Endodermal cell (in vitro differentiated cells): ENCODE data around the gene IFNLR1. TPM values are rescaled to one million over a fixed set of nuclear protein-coding genes. Genes with fewer than 3 reads are reported as not detected.

Experiments
- DNase-seq: peaks from one replicate; pipeline ENCODE4 v3.0.0-alpha.2; 2017
- H3K27ac ChIP-seq: 2 replicates; pipeline ENCODE4 v1.5.1; 2013; ENCODE audit warnings: mild to moderate bottlenecking, low read depth, low read length, moderate library complexity
- H3K27me3 ChIP-seq: 2 replicates; pipeline ENCODE4 v1.6.1; 2013; ENCODE audit warnings: mild to moderate bottlenecking, low read length, moderate library complexity; ENCODE audit not compliant: insufficient read depth, control insufficient read depth, poor library complexity, severe bottlenecking
- H3K36me3 ChIP-seq: 2 replicates; pipeline ENCODE4 v1.7.0; 2013; ENCODE audit warnings: mild to moderate bottlenecking, low read length, moderate library complexity; ENCODE audit not compliant: control insufficient read depth, insufficient read depth
- H3K4me1 ChIP-seq: one replicate; pipeline ENCODE4 v1.7.0; 2013; ENCODE audit warnings: low read length; ENCODE audit not compliant: control insufficient read depth, insufficient read depth
- H3K4me3 ChIP-seq: 2 replicates; pipeline ENCODE4 v1.5.1; 2013; ENCODE audit warnings: mild to moderate bottlenecking, low read length, moderate library complexity
- H3K9ac ChIP-seq: 2 replicates; pipeline ENCODE4 v1.6.1; 2013; ENCODE audit warnings: mild to moderate bottlenecking, low read length, moderate library complexity; ENCODE audit not compliant: poor library complexity, severe bottlenecking; ENCODE audit errors: extremely low read depth
- H3K9me3 ChIP-seq: 2 replicates; pipeline ENCODE4 v1.6.1; 2013; ENCODE audit warnings: mild to moderate bottlenecking, low read length, moderate library complexity; ENCODE audit not compliant: control insufficient read depth
- H3K27ac Mint-ChIP-seq: 2 replicates; pipeline ENCODE4 v1.8.0; 2020; ENCODE audit warnings: mixed read lengths
- H3K27me3 Mint-ChIP-seq: 2 replicates; pipeline ENCODE4 v1.8.0; 2021; ENCODE audit warnings: mild to moderate bottlenecking, mixed read lengths; ENCODE audit not compliant: insufficient read depth
- H3K36me3 Mint-ChIP-seq: 2 replicates; pipeline ENCODE4 v1.8.0; 2020; ENCODE audit warnings: low read depth, mixed read lengths
- H3K4me1 Mint-ChIP-seq: 2 replicates; pipeline ENCODE4 v1.8.0; 2020; ENCODE audit warnings: mixed read lengths
- H3K4me3 Mint-ChIP-seq: 2 replicates; pipeline ENCODE4 v1.8.0; 2020; ENCODE audit warnings: mild to moderate bottlenecking, moderate library complexity, mixed read lengths
- H3K9me3 Mint-ChIP-seq: 2 replicates; pipeline ENCODE4 v1.8.0; 2020; ENCODE audit warnings: mild to moderate bottlenecking, mixed read lengths
- WGBS, 2 experiments: methylation state at CpG; one replicate each; pipeline versions ENCODE4 v1.1.5 to v1.1.7; 2013; ENCODE audit warnings: missing lambda C conversion rate in 2 of 2, mixed read lengths in 1 of 2; ENCODE audit not compliant: insufficient coverage in 1 of 2, insufficient read length in 1 of 2; 5-methylcytosine and 5-hydroxymethylcytosine counted together
- total RNA-seq, 2 donors: library from RNA; stranded (reverse); fragmentation: NEBNext Ultra II Directional in 1 of 2; extraction: Animal tissue kit (Norgen Biotek cat#: 25700) in 1 of 2; gene quantifications; 2 replicates in 1 of 2; 3 replicates in 1 of 2; pipeline ENCODE4 v1.2.1, GENCODE V29; 2021
- TF ChIP-seq, protein P1 (sequence below): fragments of 200-600 bp; sonication (generic); conservative IDR thresholded peaks from 2 replicates; pipeline ENCODE4 v1.5.0; 2021; ENCODE audit warnings: antibody characterized with exemption, mild to moderate bottlenecking

The IFNLR1 gene
- total RNA-seq, 2 donors from 2014 or later = 12.1 to 13.0 TPM

DNA sequence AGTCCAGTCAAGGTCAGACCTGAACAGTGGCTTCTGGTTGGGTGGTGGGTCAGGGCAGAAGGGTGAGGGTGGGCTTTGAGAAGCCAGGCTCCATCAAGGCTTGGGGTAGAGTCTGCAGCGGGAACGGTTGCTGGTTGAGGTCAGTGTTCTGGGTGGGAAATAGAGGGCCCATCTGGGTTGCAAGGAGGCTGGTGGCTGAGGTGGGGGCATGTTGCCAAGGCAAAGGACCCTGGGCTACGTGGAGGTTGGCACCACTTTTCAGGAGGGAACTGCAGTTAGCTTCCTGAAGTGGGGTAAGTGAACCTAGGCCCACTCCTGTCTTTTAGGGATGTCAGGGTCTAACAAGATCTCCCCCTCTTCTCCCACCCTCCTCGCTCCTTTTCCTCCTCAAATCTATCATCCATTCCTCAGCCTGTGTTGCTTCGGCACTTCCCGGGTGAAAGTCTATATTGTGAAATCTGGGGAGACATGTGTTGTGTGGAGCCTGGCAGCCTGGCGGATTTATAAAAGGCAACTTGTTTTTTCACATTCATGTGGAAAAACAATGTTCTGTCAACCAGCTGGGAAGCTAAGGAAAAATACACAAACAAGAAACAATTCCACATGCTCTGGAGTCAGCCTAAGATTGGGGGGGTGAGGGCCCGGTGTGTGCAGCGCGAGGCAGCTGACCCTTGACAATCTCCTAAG, 45.6 kb downstream of the IFNLR1 start:
- no peaks in the 10 kb centered on the region for H3K9me3 ChIP-seq
- no peak overlapping the region for H3K4me3 Mint-ChIP-seq
- H3K9me3 Mint-ChIP-seq = no peaks in the 10 kb centered on the region
- no peak overlapping the region for H3K4me3 ChIP-seq
- peaks cover 1% of the 10 kb centered on the region for H3K27me3 Mint-ChIP-seq
- H3K36me3 ChIP-seq = no peaks in the 10 kb centered on the region
- WGBS, 2 experiments = 91 to 94% methylated on average over 3 to 10 of the region's 10 CpGs
- H3K27ac Mint-ChIP-seq = peak overlapping the region; percentile 17
- no peaks in the 10 kb centered on the region for H3K36me3 Mint-ChIP-seq
- H3K27me3 ChIP-seq = no peaks in the 10 kb centered on the region
- H3K4me1 Mint-ChIP-seq = peaks cover 17% of the 10 kb centered on the region
- no peak for DNase-seq
- peaks cover 4% of the 10 kb centered on the region for H3K4me1 ChIP-seq
- no peak overlapping the region for H3K9ac ChIP-seq
- H3K27ac ChIP-seq = no peak overlapping the region
- TF ChIP-seq, protein P1, sequence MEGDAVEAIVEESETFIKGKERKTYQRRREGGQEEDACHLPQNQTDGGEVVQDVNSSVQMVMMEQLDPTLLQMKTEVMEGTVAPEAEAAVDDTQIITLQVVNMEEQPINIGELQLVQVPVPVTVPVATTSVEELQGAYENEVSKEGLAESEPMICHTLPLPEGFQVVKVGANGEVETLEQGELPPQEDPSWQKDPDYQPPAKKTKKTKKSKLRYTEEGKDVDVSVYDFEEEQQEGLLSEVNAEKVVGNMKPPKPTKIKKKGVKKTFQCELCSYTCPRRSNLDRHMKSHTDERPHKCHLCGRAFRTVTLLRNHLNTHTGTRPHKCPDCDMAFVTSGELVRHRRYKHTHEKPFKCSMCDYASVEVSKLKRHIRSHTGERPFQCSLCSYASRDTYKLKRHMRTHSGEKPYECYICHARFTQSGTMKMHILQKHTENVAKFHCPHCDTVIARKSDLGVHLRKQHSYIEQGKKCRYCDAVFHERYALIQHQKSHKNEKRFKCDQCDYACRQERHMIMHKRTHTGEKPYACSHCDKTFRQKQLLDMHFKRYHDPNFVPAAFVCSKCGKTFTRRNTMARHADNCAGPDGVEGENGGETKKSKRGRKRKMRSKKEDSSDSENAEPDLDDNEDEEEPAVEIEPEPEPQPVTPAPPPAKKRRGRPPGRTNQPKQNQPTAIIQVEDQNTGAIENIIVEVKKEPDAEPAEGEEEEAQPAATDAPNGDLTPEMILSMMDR = no peak

DNA sequence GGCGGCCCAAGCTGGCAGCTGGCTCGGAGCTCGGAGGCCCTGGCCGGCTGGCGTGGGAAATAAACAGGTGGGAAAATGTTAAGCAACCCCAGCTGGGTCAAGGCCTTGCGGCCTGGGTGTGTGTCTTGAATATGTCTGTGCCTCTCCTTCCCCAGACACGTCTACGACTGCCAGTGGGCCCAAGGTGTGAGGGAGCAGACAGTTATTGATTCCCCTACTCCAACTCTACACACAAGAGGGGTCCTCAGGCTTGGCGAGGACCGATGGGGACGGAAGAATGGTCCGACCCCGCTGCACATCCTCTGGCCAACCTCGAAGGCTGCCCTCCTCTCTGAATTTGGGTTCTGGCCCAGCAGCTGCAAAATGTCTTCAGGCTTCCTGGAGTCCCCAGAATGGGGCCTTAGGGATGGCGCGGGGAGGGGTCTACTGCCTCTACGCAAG, 46.3 kb downstream of the IFNLR1 start:
- peaks cover 1% of the 10 kb centered on the region for H3K27me3 Mint-ChIP-seq
- H3K36me3 Mint-ChIP-seq = no peaks in the 10 kb centered on the region
- H3K9me3 Mint-ChIP-seq = no peaks in the 10 kb centered on the region
- H3K27ac Mint-ChIP-seq = no peak overlapping the region
- Histone ChIP-seq H3K9me3 (no peaks in the 10 kb centered on the region), H3K36me3 (no peaks in the 10 kb centered on the region), H3K27me3 (no peaks in the 10 kb centered on the region), H3K9ac (no peak overlapping the region), H3K4me3 (no peak overlapping the region), H3K27ac (no peak overlapping the region), H3K4me1 (peaks cover 4% of the 10 kb centered on the region)
- peaks cover 17% of the 10 kb centered on the region for H3K4me1 Mint-ChIP-seq
- no peak overlapping the region for H3K4me3 Mint-ChIP-seq
- whole genome bisulfite sequencing, 2 experiments = 80 to 88% methylated on average over 8 to 17 of the region's 17 CpGs
- TF ChIP-seq, protein P1 = no peak
- DNase-seq = no peak

DNA sequence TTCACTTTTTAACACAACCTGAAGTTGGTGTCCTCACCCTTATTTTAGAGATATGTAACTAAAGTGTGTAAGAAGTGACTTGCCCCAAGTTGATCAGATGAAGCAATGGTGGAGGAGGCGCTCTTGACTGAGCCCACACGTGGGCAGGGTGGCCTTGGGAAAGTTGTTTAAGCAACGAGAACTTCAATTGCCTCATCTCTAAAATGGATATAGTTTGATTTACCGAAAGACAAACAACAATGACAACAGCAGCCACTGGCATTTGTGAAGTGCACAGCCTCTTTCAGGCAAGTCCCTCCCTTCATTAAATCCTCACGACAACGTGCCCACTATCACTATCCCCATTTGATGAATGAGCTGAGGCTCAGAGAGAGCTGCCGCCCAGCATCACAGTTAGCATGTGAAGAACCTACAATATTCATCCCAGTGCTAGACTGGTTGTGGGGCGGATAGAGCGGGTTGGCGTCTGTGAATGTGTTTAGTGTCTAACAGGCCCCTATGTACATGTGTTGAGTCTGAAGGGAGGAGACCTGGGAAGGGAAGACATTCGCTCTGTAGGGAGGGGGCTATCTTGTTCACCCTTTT, 47.2 kb downstream of the IFNLR1 start:
- Histone ChIP-seq H3K4me3 (no peak overlapping the region), H3K27ac (no peak overlapping the region), H3K27me3 (no peaks in the 10 kb centered on the region), H3K4me1 (peaks cover 4% of the 10 kb centered on the region), H3K36me3 (no peaks in the 10 kb centered on the region), H3K9me3 (no peaks in the 10 kb centered on the region), H3K9ac (no peak overlapping the region)
- 89 to 94% methylated on average over 7 to 11 of the region's 11 CpGs for WGBS, 2 experiments
- H3K9me3 Mint-ChIP-seq = no peaks in the 10 kb centered on the region
- TF ChIP-seq, protein P1 = no peak
- H3K27ac Mint-ChIP-seq = no peak overlapping the region
- no peaks in the 10 kb centered on the region for H3K36me3 Mint-ChIP-seq
- no peak overlapping the region for H3K4me3 Mint-ChIP-seq
- H3K4me1 Mint-ChIP-seq = peaks cover 17% of the 10 kb centered on the region
- H3K27me3 Mint-ChIP-seq = peaks cover 1% of the 10 kb centered on the region
- DNase-seq = no peak
